ENCODE data around the gene BCKDK. TPM values are rescaled to one million over a fixed set of nuclear protein-coding genes. Genes with fewer than 3 reads are reported as not detected.
A peak's percentile ranks its signal among the peaks of the same experiment; 100 is the strongest.

BCKDK gene
- polyA plus RNA-seq, 3 donors: 76.5 to 93.5 (median 90.8) TPM

GRCh38 chr16:31134625-31135534 lies 26.7 kb downstream of the BCKDK start:
- H3K27me3 ChIP-seq (ENCODE audit: control insufficient read depth in 2 of 2, insufficient read depth in 2 of 2, low read length in 2 of 2): no peaks in the 10 kb centered on the region
- H3K27ac ChIP-seq (ENCODE audit: low read depth in 1 of 2, low read length in 2 of 2): peak overlapping the region; percentile 22 to 65
- H3K36me3 ChIP-seq (replicated peaks in 1 of 2; ENCODE audit: control insufficient read depth in 1 of 2, insufficient read depth in 2 of 2, low read length in 2 of 2): peaks cover 23 to 32% of the 10 kb centered on the region in 2 donors
- H3K9ac ChIP-seq (ENCODE audit: insufficient read depth, low read length, poor library complexity, severe bottlenecking): no peak overlapping the region
- Mint-ChIP-seq H3K36me3 (peaks cover 34 to 38% of the 10 kb centered on the region in 2 donors), H3K27me3 (ENCODE audit: low read depth in 3 of 3) (peaks cover 0 to 1% (median 1%) of the 10 kb centered on the region in 3 donors), H3K4me1 (peaks cover 40% of the 10 kb centered on the region), H3K9me3 (no peaks in the 10 kb centered on the region), H3K27ac (peak overlapping the region; percentile 60 to 91 (median 82)), H3K4me3 (peak overlapping the region in 1 of 2 donors; percentile 46)
- no peaks in the 10 kb centered on the region for H3K9me3 ChIP-seq (replicated peaks in 1 of 2; ENCODE audit: control insufficient read depth in 1 of 2, insufficient read depth in 1 of 2, low read length in 2 of 2)
- H3K4me2 ChIP-seq (replicated peaks; ENCODE audit: extremely low read depth, low read length, poor library complexity, severe bottlenecking): peak overlapping the region; percentile 25
- H4K20me1 ChIP-seq (ENCODE audit: insufficient read depth, low read length): no peaks in the 10 kb centered on the region
- WGBS (ENCODE audit: insufficient coverage): 72% methylated on average over 8 of the region's 18 CpGs
- H3K4me3 ChIP-seq (replicated peaks in 1 of 3; ENCODE audit: low read depth in 2 of 3, low read length in 3 of 3): peak overlapping the region in 1 of 3 experiments; percentile 8
- intact Hi-C loops (cut with micrococcal nuclease): no loop called here
- peak; percentile 38 to 79 (median 65) for DNase-seq
- TF ChIP-seq CTCF (IDR thresholded peaks at IDR 0.05): no peak
- peaks cover 38 to 57% of the 10 kb centered on the region in 2 donors for H3K4me1 ChIP-seq (ENCODE audit: control insufficient read depth in 1 of 2, insufficient read depth in 2 of 2, low read length in 2 of 2)
- H2AFZ ChIP-seq (ENCODE audit: insufficient read depth, low read depth, low read length, poor library complexity, severe bottlenecking): no peak overlapping the region
- H3K79me2 ChIP-seq (ENCODE audit: insufficient read depth, low read length): no peaks in the 10 kb centered on the region

DNA sequence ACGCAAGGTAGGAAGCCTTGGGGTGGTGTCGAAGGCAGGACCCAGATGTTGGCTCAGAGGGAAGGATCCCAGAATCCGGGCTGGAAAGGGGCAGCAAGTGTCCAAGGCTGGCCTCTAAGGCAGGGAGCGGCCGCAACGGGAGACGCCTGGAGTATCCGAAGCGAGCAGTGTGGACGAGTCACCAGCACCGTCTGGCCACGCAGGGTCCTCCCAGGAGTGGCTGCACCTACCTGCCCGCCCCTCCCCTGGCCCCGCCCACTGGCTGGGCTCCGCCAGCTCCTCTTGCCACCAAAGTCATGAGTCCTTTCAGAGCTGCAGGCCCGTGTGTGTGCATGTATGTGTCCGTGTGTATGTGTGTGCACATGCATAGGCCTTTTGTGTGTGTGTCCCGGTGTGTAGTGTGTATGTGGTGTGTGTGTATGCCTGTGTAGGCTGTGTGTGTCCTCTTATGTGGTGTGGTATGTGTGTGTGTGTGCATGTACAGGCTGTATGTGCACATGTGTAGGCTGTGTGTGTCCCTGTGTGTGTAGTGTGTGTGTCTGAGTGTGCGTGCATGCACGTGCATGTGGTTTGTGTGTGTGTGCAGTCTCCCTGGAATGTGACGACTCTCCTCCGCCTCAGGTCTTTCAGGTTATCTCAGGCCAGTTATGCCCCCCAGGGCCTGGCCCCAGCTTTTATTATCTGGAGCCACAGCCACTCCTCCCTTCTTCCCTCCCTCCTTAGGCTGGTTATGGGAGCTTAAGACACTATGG lies 27.5 kb downstream of the BCKDK start, which contains the start of gene PRSS8:
Gene PRSS8 (minus strand): TSS at position 193 of the 752 bp plus-strand sequence. CDS start 229 bp downstream, outside the sequence.
- 92% methylated on average over 17 of the region's 22 CpGs for WGBS (ENCODE audit: insufficient coverage)

More for the DNA sequence above, 27.5 kb downstream of the BCKDK start, which contains the start of gene PRSS8:
- H3K4me1 Mint-ChIP-seq: peaks cover 34% of the 10 kb centered on the region
- peak in 1 of 3 donors; percentile 5 for DNase-seq
- Histone ChIP-seq H3K27ac (ENCODE audit: low read depth in 1 of 2, low read length in 2 of 2) (peak within 1 kb of the TSS in 1 of 2 donors; percentile 65), H3K27me3 (ENCODE audit: control insufficient read depth in 2 of 2, insufficient read depth in 2 of 2, low read length in 2 of 2) (no peaks in the 10 kb centered on the region), H3K9ac (ENCODE audit: insufficient read depth, low read length, poor library complexity, severe bottlenecking) (no peak within 1 kb of the TSS), H3K4me2 (replicated peaks; ENCODE audit: extremely low read depth, low read length, poor library complexity, severe bottlenecking) (peak within 1 kb of the TSS; percentile 25), H3K9me3 (replicated peaks in 1 of 2; ENCODE audit: control insufficient read depth in 1 of 2, insufficient read depth in 1 of 2, low read length in 2 of 2) (no peaks in the 10 kb centered on the region), H3K4me3 (replicated peaks in 1 of 3; ENCODE audit: low read depth in 2 of 3, low read length in 3 of 3) (peak within 1 kb of the TSS in 1 of 3 experiments; percentile 8), H3K79me2 (ENCODE audit: insufficient read depth, low read length) (no peaks in the 10 kb centered on the region), H3K4me1 (ENCODE audit: control insufficient read depth in 1 of 2, insufficient read depth in 2 of 2, low read length in 2 of 2) (peaks cover 34 to 54% of the 10 kb centered on the region in 2 donors), H3K36me3 (replicated peaks in 1 of 2; ENCODE audit: control insufficient read depth in 1 of 2, insufficient read depth in 2 of 2, low read length in 2 of 2) (peaks cover 23 to 27% of the 10 kb centered on the region in 2 donors), H4K20me1 (ENCODE audit: insufficient read depth, low read length) (no peaks in the 10 kb centered on the region), H2AFZ (ENCODE audit: insufficient read depth, low read depth, low read length, poor library complexity, severe bottlenecking) (no peak within 1 kb of the TSS)
- H3K36me3 Mint-ChIP-seq: peaks cover 30 to 33% of the 10 kb centered on the region in 2 donors
- intact Hi-C loops (cut with micrococcal nuclease): no loop called here
- H3K27ac Mint-ChIP-seq: peak within 1 kb of the TSS; percentile 60 to 91 (median 82)
- peak within 1 kb of the TSS in 1 of 2 donors; percentile 46 for H3K4me3 Mint-ChIP-seq
- H3K9me3 Mint-ChIP-seq: peaks cover 0 to 2% (median 0%) of the 10 kb centered on the region in 7 donors
- no peak for TF ChIP-seq CTCF (IDR thresholded peaks at IDR 0.05)
- peaks cover 0 to 1% (median 1%) of the 10 kb centered on the region in 3 donors for H3K27me3 Mint-ChIP-seq (ENCODE audit: low read depth in 3 of 3)

All from CD14-positive monocyte (primary cell).